Naive thymus-derived CD4-positive, alpha-beta T cell (primary cell): ENCODE measurements around the gene CRADD. TPM values are rescaled to one million over a fixed set of nuclear protein-coding genes. Genes with fewer than 3 reads are reported as not detected.
A peak's percentile ranks its signal among the peaks of the same experiment; 100 is the strongest.

Experiments
- ATAC-seq: fragments of 150-1000 bp; cut with Tn5 transposase; 2 replicates; pipeline ENCODE4 v1.10.0; 2021; ENCODE audit warnings: mild to moderate bottlenecking, moderate library complexity
- CTCF ChIA-PET: fragments of 350-600 bp; sonication (Branson Sonifier 250); formaldehyde crosslinking; loops from one replicate; lab custom pipeline; 2021; ENCODE audit warnings: antibody characterized with exemption; lab: Charles Lee
- POLR2A ChIA-PET: fragments of 350-600 bp; sonication (Branson Sonifier 250); formaldehyde crosslinking; loops from one replicate; lab custom pipeline; 2021; ENCODE audit warnings: antibody characterized with exemption, inconsistent platforms; lab: Charles Lee
- DNase-seq, 9 donors: peaks; one replicate each; pipeline versions ENCODE4 v3.0.0 to v3.0.0-alpha.2; 2020 to 2022; ENCODE audit warnings: mixed read lengths in 1 of 9
- H3K27ac ChIP-seq: one replicate; pipeline ENCODE4 v1.7.0; 2013; ENCODE audit warnings: mild to moderate bottlenecking, low read depth, low read length, moderate library complexity
- H3K27me3 ChIP-seq, 2 donors: one replicate each; pipeline ENCODE4 v1.7.0; 2013; ENCODE audit warnings: low read length in 2 of 2, mild to moderate bottlenecking in 2 of 2, moderate library complexity in 2 of 2; ENCODE audit not compliant: control insufficient read depth in 2 of 2, insufficient read depth in 2 of 2
- H3K36me3 ChIP-seq, 3 experiments: 1 replicate in 2 of 3; 2 replicates in 1 of 3; pipeline ENCODE4 v1.7.0; 2013; ENCODE audit warnings: low read length in 3 of 3, mild to moderate bottlenecking in 3 of 3, moderate library complexity in 1 of 3; ENCODE audit not compliant: insufficient read depth in 3 of 3, control insufficient read depth in 2 of 3
- H3K4me1 ChIP-seq, 2 donors: one replicate each; pipeline ENCODE4 v1.7.0; 2013; ENCODE audit warnings: low read length in 2 of 2, mild to moderate bottlenecking in 2 of 2, moderate library complexity in 1 of 2; ENCODE audit not compliant: control insufficient read depth in 2 of 2, insufficient read depth in 2 of 2
- H3K4me3 ChIP-seq: 2 replicates; pipeline ENCODE4 v1.7.0; 2013; ENCODE audit warnings: mild to moderate bottlenecking, low read length
- H3K9me3 ChIP-seq, 3 experiments: 1 replicate in 2 of 3; 2 replicates in 1 of 3; pipeline ENCODE4 v1.7.0; 2013; ENCODE audit warnings: low read length in 3 of 3; ENCODE audit not compliant: control insufficient read depth in 2 of 3
- H3K27ac Mint-ChIP-seq, 9 donors: one replicate each; pipeline ENCODE4 v1.8.0; 2020 to 2022; ENCODE audit warnings: mixed read lengths in 9 of 9, mild to moderate bottlenecking in 8 of 9, moderate library complexity in 5 of 9, inconsistent platforms in 2 of 9
- H3K27me3 Mint-ChIP-seq, 5 donors: one replicate each; pipeline ENCODE4 v1.8.0; 2021 to 2022; ENCODE audit warnings: mixed read lengths in 5 of 5, mild to moderate bottlenecking in 1 of 5
- H3K36me3 Mint-ChIP-seq, 5 donors: one replicate each; pipeline ENCODE4 v1.8.0; 2020 to 2022; ENCODE audit warnings: mixed read lengths in 5 of 5, mild to moderate bottlenecking in 3 of 5, inconsistent platforms in 1 of 5
- H3K4me1 Mint-ChIP-seq, 7 donors: one replicate each; pipeline ENCODE4 v1.8.0; 2020 to 2022; ENCODE audit warnings: mixed read lengths in 7 of 7, mild to moderate bottlenecking in 3 of 7, inconsistent platforms in 1 of 7
- H3K4me3 Mint-ChIP-seq, 10 donors: one replicate each; pipeline ENCODE4 v1.8.0; 2020 to 2022; ENCODE audit warnings: mild to moderate bottlenecking in 10 of 10, mixed read lengths in 10 of 10, moderate library complexity in 6 of 10, inconsistent platforms in 2 of 10
- H3K9me3 Mint-ChIP-seq, 11 donors: one replicate each; pipeline ENCODE4 v1.8.0; 2020 to 2022; ENCODE audit warnings: mixed read lengths in 11 of 11, mild to moderate bottlenecking in 4 of 11, inconsistent platforms in 1 of 11, moderate library complexity in 1 of 11
- intact Hi-C, 2 donors: fragments of 100-400 bp; cut with micrococcal nuclease; formaldehyde crosslinking; loops; one replicate each; pipeline ENCODE4 v1.15.1; 2023
- polyA plus RNA-seq, 2 donors: library from polyadenylated mRNA; unstranded; fragments of 300-500 nt; fragmentation: Illumina TruSeq; gene quantifications; one replicate each; pipeline ENCODE4 v1.2.3, GENCODE V29; 2021
- total RNA-seq, 6 experiments: library from RNA in 5 of 6; stranded (reverse) in 5 of 6; gene quantifications; 1 replicate in 5 of 6; 2 replicates in 1 of 6; pipeline ENCODE4 v1.2.3 and lab custom pipeline; 2021 to 2026

Gene CRADD
- total and polyA plus RNA-seq, 7 experiments from 2014 or later, result 11.4 to 17.1 (median 13.8) TPM

- Mint-ChIP-seq H3K36me3 (peaks cover 0 to 6% (median 0%) of the 10 kb centered on the region in 5 donors), H3K27me3 (peaks cover 0 to 2% (median 0%) of the 10 kb centered on the region in 5 donors), H3K9me3 (no peaks in the 10 kb centered on the region), H3K4me1 (peaks cover 26 to 60% (median 40%) of the 10 kb centered on the region in 7 donors), H3K27ac (peak overlapping the region in 7 of 9 donors; percentile 13 to 98 (median 87)), H3K4me3 (peak overlapping the region; percentile 12 to 97 (median 88))
- Histone ChIP-seq H3K4me1 (peaks cover 0 to 13% of the 10 kb centered on the region in 2 donors), H3K27ac (peak overlapping the region; percentile 74), H3K36me3 (no peaks in the 10 kb centered on the region), H3K4me3 (no peak overlapping the region), H3K27me3 (no peaks in the 10 kb centered on the region), H3K9me3 (no peaks in the 10 kb centered on the region)
- intact Hi-C loops, result no loop called here
- CTCF ChIA-PET, result interaction anchor here (2.0 kb wide), 1 partner anchor 172 kb away, joined by 5 read pairs; no protein-coding TSS in a partner anchor
- no peak for ATAC-seq
- POLR2A ChIA-PET, result interaction anchor here (0.8 kb wide), 1 partner anchor 64 kb away, joined by 3 read pairs; the partner anchor contains the start of gene CRADD
- no peak for DNase-seq
Measured at GRCh38 chr12:93740751-93741150, 63.6 kb downstream of the CRADD start.

GRCh38 chr12:93741659-93742109 lies 64.5 kb downstream of the CRADD start:
- Mint-ChIP-seq H3K36me3 (peaks cover 0 to 6% (median 0%) of the 10 kb centered on the region in 5 donors), H3K4me1 (peaks cover 27 to 59% (median 41%) of the 10 kb centered on the region in 7 donors), H3K4me3 (peak overlapping the region; percentile 83 to 97 (median 90)), H3K9me3 (no peaks in the 10 kb centered on the region), H3K27me3 (peaks cover 0 to 2% (median 0%) of the 10 kb centered on the region in 5 donors), H3K27ac (peak overlapping the region; percentile 29 to 98 (median 92))
- peak overlapping the region; percentile 74 for H3K27ac ChIP-seq
- intact Hi-C loops, result loop anchor here (1.0 to 2.0 kb wide), 7 partner anchors 64 to 361 kb away; partner anchors contain the start of gene CRADD (in 2 of the 2)
- peak overlapping the region; percentile 83 for H3K4me3 ChIP-seq
- CTCF ChIA-PET, result interaction anchor here (0.9 to 2.0 kb wide), 4 partner anchors 11 to 361 kb away, joined by 3 to 5 read pairs (median 4); no protein-coding TSS in a partner anchor
- no peaks in the 10 kb centered on the region for H3K27me3 ChIP-seq
- peaks cover 0 to 13% of the 10 kb centered on the region in 2 donors for H3K4me1 ChIP-seq
- no peaks in the 10 kb centered on the region for H3K36me3 ChIP-seq
- DNase-seq, result peak in 3 of 9 donors; percentile 0 to 46 (median 24)
- H3K9me3 ChIP-seq, result no peaks in the 10 kb centered on the region
- ATAC-seq, result peak; percentile 46
- POLR2A ChIA-PET, result interaction anchor here (0.7 to 1.5 kb wide), 4 partner anchors 42 to 360 kb away, joined by 3 to 9 read pairs (median 3); partner anchors contain the start of gene CRADD

- no peaks in the 10 kb centered on the region for H3K9me3 ChIP-seq
- Mint-ChIP-seq H3K4me1 (peaks cover 27 to 55% (median 41%) of the 10 kb centered on the region in 7 donors), H3K9me3 (no peaks in the 10 kb centered on the region), H3K27ac (peak overlapping the region; percentile 29 to 98 (median 92)), H3K36me3 (peaks cover 0 to 6% (median 0%) of the 10 kb centered on the region in 5 donors), H3K27me3 (peaks cover 0 to 2% (median 0%) of the 10 kb centered on the region in 5 donors), H3K4me3 (peak overlapping the region; percentile 83 to 97 (median 93))
- H3K36me3 ChIP-seq, result no peaks in the 10 kb centered on the region
- ChIA-PET POLR2A (interaction anchor here (0.7 to 1.5 kb wide), 3 partner anchors 43 to 360 kb away, joined by 3 to 9 read pairs (median 3); no protein-coding TSS in a partner anchor), CTCF (interaction anchor here (0.9 to 2.0 kb wide), 4 partner anchors 12 to 360 kb away, joined by 3 to 5 read pairs (median 4); no protein-coding TSS in a partner anchor)
- peak; percentile 25 to 63 (median 40) for DNase-seq
- H3K27ac ChIP-seq, result peak overlapping the region; percentile 74
- H3K4me1 ChIP-seq, result peaks cover 0 to 13% of the 10 kb centered on the region in 2 donors
- ATAC-seq, result peak; percentile 96
- no peaks in the 10 kb centered on the region for H3K27me3 ChIP-seq
- H3K4me3 ChIP-seq, result peak overlapping the region; percentile 83
- intact Hi-C loops, result loop anchor here (1.0 to 2.0 kb wide), 7 partner anchors 65 to 360 kb away; partner anchors contain the start of gene CRADD (in 2 of the 2)
Measured at GRCh38 chr12:93742110-93742934, 65.1 kb downstream of the CRADD start.

- H3K4me1 Mint-ChIP-seq, result peaks cover 28 to 46% (median 35%) of the 10 kb centered on the region in 7 donors
- H3K9me3 ChIP-seq, result no peaks in the 10 kb centered on the region
- intact Hi-C loops, result loop anchor here in 1 of 2 donors (2.0 kb wide), 2 partner anchors 241 to 289 kb away; no protein-coding TSS in a partner anchor
- ATAC-seq (no peak), DNase-seq (no peak)
- ChIA-PET POLR2A (interaction anchor here (0.7 kb wide), 1 partner anchor 23 kb away, joined by 3 read pairs; no protein-coding TSS in a partner anchor), CTCF (interaction anchor here (0.9 kb wide), 1 partner anchor 9 kb away, joined by 3 read pairs; no protein-coding TSS in a partner anchor)
- H3K27me3 Mint-ChIP-seq, result peaks cover 0 to 2% (median 0%) of the 10 kb centered on the region in 5 donors
- H3K4me3 Mint-ChIP-seq, result peak overlapping the region; percentile 48 to 97 (median 93)
- peaks cover 0 to 2% (median 0%) of the 10 kb centered on the region in 5 donors for H3K36me3 Mint-ChIP-seq
- no peak overlapping the region for H3K27ac ChIP-seq
- H3K4me1 ChIP-seq, result peaks cover 0 to 13% of the 10 kb centered on the region in 2 donors
- H3K9me3 Mint-ChIP-seq, result no peaks in the 10 kb centered on the region
- no peak overlapping the region for H3K4me3 ChIP-seq
- H3K36me3 ChIP-seq, result no peaks in the 10 kb centered on the region
- no peaks in the 10 kb centered on the region for H3K27me3 ChIP-seq
- H3K27ac Mint-ChIP-seq, result peak overlapping the region in 8 of 9 donors; percentile 28 to 98 (median 88)
Measured at GRCh38 chr12:93743229-93743998, 66.2 kb downstream of the CRADD start.

GRCh38 chr12:93743999-93744689 lies 67.0 kb downstream of the CRADD start:
- H3K27me3 ChIP-seq, result no peaks in the 10 kb centered on the region
- peaks cover 0 to 13% of the 10 kb centered on the region in 2 donors for H3K4me1 ChIP-seq
- no peak overlapping the region for H3K27ac ChIP-seq
- no peaks in the 10 kb centered on the region for H3K27me3 Mint-ChIP-seq
- no peak for ATAC-seq
- H3K4me3 Mint-ChIP-seq, result peak overlapping the region in 3 of 10 donors; percentile 89 to 94 (median 94)
- DNase-seq, result no peak
- CTCF ChIA-PET, result interaction anchor here (0.9 kb wide), 1 partner anchor 10 kb away, joined by 3 read pairs; no protein-coding TSS in a partner anchor
- no peak overlapping the region for H3K4me3 ChIP-seq
- intact Hi-C loops, result loop anchor here in 1 of 2 donors (2.0 kb wide), 2 partner anchors 241 to 289 kb away; no protein-coding TSS in a partner anchor
- peak overlapping the region in 5 of 9 donors; percentile 8 to 98 (median 93) for H3K27ac Mint-ChIP-seq
- H3K9me3 ChIP-seq, result no peaks in the 10 kb centered on the region
- no peaks in the 10 kb centered on the region for H3K36me3 ChIP-seq
- POLR2A ChIA-PET, result interaction anchor here (0.7 kb wide), 1 partner anchor 22 kb away, joined by 3 read pairs; no protein-coding TSS in a partner anchor
- peaks cover 24 to 44% (median 30%) of the 10 kb centered on the region in 7 donors for H3K4me1 Mint-ChIP-seq
- no peaks in the 10 kb centered on the region for H3K9me3 Mint-ChIP-seq
- no peaks in the 10 kb centered on the region for H3K36me3 Mint-ChIP-seq
